ENCODE measurements around the gene KRTAP1-3.
"Not testable (repeated sequence)": the region's sequence is repeated elsewhere in the genome, so short reads cannot be mapped to it uniquely, and the experiment has no call there.

The KRTAP1-3 gene

DNA sequence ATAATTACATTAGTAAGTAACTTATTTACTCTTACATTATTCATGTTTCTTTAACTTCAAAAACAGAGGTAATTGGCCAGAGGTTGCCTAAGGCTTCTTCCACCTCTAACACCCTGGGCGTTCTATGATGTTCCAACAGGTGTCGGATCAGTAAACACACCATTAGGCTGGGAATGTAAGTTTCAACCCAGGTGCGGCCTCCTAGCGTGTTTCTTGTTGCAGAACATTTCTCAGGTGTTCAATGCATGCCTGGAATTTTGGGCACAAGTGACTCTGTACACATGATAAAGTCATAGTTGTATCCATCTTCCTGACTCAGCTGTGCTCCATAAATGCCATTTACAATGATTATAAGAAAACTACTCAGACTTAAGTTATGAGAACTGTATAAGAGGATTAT lies 19.4 kb upstream of the KRTAP1-3 start:
- DNase-seq: no peak

DNA sequence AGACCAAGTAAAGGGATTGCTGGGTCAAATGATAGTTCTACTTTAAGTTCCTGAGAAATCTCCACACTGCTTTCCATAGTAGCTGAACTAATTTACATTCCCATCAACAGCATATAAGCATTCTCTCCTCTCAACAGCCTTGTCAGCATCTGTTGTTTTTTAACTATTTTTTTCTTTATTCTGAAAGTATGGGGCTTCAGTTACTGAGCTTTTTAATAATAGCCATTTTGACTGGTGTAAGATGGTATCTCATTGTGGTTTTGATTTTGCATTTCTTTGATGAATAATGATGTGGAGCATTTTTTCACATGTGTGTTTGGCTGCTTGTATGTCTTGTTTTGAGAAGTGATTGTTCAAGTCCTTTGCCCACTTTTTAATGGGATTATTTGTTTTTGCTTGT lies 17.9 kb upstream of the KRTAP1-3 start:
- no peak for DNase-seq

GRCh38 chr17:41049110-41049509 lies 14.4 kb upstream of the KRTAP1-3 start:
- DNase-seq: no peak

DNA sequence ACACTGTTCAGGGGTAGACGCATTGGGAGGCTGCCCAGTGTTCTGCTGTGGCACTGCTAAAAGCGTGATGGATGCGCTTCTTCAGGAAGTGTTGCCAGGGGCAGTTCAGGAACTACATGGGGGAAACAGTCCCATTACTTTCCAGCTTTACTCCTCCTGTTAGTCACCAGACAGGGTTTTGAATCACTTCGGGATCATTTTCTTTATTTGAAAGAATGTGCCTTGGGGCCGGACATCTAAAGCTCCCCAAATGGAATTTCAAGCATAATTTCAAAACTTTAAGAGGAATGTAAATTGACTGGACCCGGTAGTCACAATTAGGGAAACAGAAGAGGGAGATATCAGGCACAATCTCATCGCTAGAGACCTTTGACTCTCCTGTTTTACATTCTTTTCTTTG lies 13.8 kb upstream of the KRTAP1-3 start:
- no peak for DNase-seq

- DNase-seq: not testable (repeated sequence)
These were observed 12.2 kb upstream of the KRTAP1-3 start, which contains the start of gene KRTAP2-1 for GRCh38 chr17:41046735-41047465. TSS of gene KRTAP2-1 (minus strand) at chr17:41047316. CDS start at chr17:41047267, 49 bp downstream.

DNA sequence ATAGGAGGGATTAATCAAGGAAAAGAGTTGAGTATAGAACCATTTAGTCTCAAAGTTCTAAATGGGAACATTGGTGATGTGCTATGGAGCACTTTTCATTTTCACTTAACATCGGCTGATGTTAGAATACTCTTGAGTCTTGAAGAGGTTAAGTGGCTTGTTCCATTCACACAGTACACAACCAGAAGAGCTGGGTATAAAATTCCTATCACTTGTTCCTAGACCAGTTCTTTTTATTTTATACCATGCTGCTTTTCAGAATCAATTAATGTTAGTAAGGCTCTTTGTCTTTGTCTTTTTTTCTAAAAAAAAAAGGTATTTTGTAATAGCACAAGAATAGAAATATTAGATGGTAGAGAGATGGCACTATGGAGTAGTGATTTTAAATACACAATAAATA lies 8.3 kb upstream of the KRTAP1-3 start:
- no peak for DNase-seq

- peak; percentile 73 for DNase-seq
These were observed 6.3 kb upstream of the KRTAP1-3 start, which contains the start of gene KRTAP1-1 for GRCh38 chr17:41040783-41041571. TSS of gene KRTAP1-1 (minus strand) at chr17:41041450. CDS start at chr17:41041397, 53 bp downstream.

- DNase-seq: no peak
These were observed 3.2 kb upstream of the KRTAP1-3 start for GRCh38 chr17:41037853-41038350.

DNA sequence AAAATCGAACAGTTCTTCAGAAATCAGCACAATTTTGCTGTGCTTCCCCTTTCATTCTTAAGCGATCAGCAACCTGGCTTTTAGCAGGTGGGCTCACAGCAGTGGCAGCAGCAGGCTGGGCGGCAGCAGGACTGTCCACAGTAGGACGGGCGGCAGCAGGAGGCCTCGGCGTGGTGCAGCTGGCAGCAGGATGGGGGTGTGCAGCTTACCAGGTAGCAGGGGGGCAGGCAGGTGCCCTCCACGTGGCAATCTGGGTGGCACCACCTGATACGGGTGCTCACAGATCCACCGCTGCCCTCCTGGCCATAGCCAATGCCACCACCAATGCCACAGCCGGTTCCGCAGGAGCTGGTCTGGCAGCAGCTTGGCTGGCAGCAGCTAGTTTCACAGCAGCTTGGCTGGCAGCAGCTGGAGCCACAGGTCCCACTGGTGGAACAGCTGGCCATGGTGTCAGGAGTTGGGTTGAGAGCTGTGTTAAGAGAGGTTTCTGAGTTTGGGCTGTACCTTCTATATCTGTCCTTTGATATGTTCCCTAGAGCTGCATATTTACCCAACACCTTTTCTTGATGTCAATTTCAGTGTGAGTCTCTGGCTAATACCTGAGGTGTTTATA lies 4.9 kb downstream of the KRTAP1-3 start, which contains the start of gene KRTAP1-4:
TSS of gene KRTAP1-4 (minus strand) at position 563 of the 613 bp plus-strand sequence. CDS start at position 446, 117 bp downstream.
- DNase-seq: no peak

- peak; percentile 57 for DNase-seq
These were observed 7.8 kb downstream of the KRTAP1-3 start, which contains the start of gene KRTAP1-5 for GRCh38 chr17:41026715-41027471. TSS of gene KRTAP1-5 (minus strand) at chr17:41027208. CDS start at chr17:41027155, 53 bp downstream.

GRCh38 chr17:41024697-41025096 lies 10.0 kb downstream of the KRTAP1-3 start:
- no peak for DNase-seq

DNA sequence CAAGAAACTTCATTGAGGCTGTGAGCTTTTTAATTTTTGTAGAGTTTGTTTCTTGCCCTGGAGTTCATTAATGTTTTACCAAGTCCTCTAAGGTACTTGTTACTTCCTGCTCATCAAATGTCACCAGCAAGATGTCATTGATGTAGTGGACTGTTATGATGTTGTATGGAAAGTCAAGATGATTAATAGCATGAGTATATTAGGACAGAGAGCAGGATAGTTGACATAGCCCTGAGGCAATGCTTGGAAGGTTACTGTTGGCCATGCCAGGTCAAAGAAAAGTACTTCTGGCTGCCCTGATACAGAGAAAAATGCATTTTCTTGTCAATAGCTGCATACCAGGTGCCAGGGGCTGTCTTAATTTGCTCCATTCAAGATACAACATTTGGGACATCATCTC lies 14.3 kb downstream of the KRTAP1-3 start:
- no peak for DNase-seq

DNA sequence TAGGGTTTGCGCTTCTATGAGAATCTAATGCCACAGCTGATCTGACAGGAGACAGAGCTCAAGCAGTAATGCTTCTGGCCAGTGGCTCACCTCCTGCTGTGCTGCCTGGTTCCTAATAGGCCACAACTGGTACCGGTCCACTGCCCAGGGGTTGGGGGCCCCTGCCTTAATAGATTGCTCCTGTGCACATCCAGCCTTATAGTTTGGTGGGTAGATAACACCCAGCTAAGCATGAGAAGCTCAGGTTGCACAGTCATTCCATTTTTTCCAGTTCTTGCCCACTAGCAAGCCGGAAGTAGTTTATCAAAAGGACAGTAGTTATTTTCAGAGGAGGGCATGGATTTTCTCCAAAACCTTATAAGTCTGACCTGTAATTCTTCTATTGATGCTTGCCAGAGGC lies 15.3 kb downstream of the KRTAP1-3 start:
- DNase-seq: no peak

GRCh38 chr17:41018541-41018940 lies 16.1 kb downstream of the KRTAP1-3 start:
- DNase-seq: no peak

GRCh38 chr17:41016578-41017215 lies 18.0 kb downstream of the KRTAP1-3 start:
- DNase-seq: no peak

DNA sequence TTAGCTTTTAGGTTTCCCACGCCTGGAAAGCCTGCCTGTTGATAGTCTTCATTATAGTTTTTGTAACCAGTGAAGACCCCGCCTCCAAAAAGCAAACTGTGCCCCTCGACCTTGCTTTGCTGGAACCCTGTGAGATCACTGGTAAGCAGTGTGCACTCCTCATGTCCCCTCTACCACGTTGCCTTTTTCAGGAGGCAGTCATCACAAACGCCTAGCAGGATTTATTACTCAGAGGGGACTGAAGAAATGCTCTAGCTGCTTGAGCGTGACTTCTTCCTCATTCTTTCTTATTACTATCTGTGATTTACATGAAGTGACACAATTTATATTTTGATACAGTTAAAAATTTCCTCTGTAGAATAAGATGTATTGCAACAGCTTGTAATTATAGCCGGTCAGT lies 19.2 kb downstream of the KRTAP1-3 start:
- no peak for DNase-seq

GRCh38 chr17:41013606-41014005 lies 21.1 kb downstream of the KRTAP1-3 start:
- DNase-seq: peak; percentile 20

GRCh38 chr17:41013181-41013580 lies 21.5 kb downstream of the KRTAP1-3 start:
- no peak for DNase-seq

GRCh38 chr17:41012326-41013120 lies 22.2 kb downstream of the KRTAP1-3 start:
- no peak for DNase-seq

DNA sequence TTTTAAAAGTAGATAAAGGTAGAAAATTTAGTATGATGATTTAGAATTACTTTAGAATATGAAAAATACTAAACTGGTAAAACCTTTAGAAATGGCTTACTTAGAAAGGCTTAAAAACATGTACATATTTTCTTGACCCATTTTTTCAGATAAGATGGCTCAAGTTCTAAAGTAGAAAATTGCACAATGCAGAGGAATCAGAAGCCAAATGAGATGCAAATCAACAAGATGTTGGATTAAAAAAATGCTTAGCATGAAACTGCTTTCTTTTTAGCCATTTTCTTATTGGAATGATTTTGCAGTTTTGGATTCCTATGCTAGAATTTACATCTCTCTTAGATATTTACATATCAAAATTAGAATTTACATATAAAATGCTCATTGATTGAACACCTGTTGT lies 24.2 kb downstream of the KRTAP1-3 start:
- no peak for DNase-seq

GRCh38 chr17:41009936-41010335 lies 24.7 kb downstream of the KRTAP1-3 start:
- DNase-seq: no peak
